GM06990 (cell line): ENCODE results near the gene PHYHIPL.

Source experiments
- DNase-seq: peaks from one replicate; pipeline ENCODE4 v3.0.0-alpha.2; 2011; ENCODE audit not compliant: insufficient read length; ENCODE audit errors: extremely low read depth
- H3K27me3 ChIP-seq: replicated peaks from 2 replicates; pipeline ENCODE4 v1.6.0; 2011; ENCODE audit warnings: low read length; ENCODE audit not compliant: control insufficient read depth, insufficient read depth
- H3K36me3 ChIP-seq: 2 replicates; pipeline ENCODE4 v1.5.1; 2011; ENCODE audit warnings: low read length; ENCODE audit not compliant: control insufficient read depth, insufficient read depth
- H3K4me3 ChIP-seq: replicated peaks from 2 replicates; pipeline ENCODE4 v1.5.1; 2011; ENCODE audit warnings: low read depth, mild to moderate bottlenecking, control low read depth, low read length
- CTCF ChIP-seq: IDR thresholded peaks from 2 replicates; pipeline ENCODE4 v1.5.1; 2011; ENCODE audit warnings: low read length, control low read depth, mild to moderate bottlenecking, inconsistent platforms; ENCODE audit not compliant: insufficient read depth, poor library complexity, severe bottlenecking

The PHYHIPL gene

GRCh38 chr10:59271160-59271559, 94.7 kb downstream of the PHYHIPL start:
- no peak for TF ChIP-seq CTCF
- Histone ChIP-seq H3K36me3 (no peaks in the 10 kb centered on the region), H3K27me3 (no peaks in the 10 kb centered on the region), H3K4me3 (no peak overlapping the region)
- no peak for DNase-seq

GRCh38 chr10:59272061-59272460, 95.6 kb downstream of the PHYHIPL start:
- DNase-seq: no peak
- Histone ChIP-seq H3K27me3 (no peaks in the 10 kb centered on the region), H3K4me3 (no peak overlapping the region), H3K36me3 (no peaks in the 10 kb centered on the region)
- no peak for TF ChIP-seq CTCF

GRCh38 chr10:59273445-59273844, 97.0 kb downstream of the PHYHIPL start:
- no peak for DNase-seq
- Histone ChIP-seq H3K4me3 (no peak overlapping the region), H3K36me3 (no peaks in the 10 kb centered on the region), H3K27me3 (no peaks in the 10 kb centered on the region)
- no peak for TF ChIP-seq CTCF

- no peak for TF ChIP-seq CTCF
- no peak for DNase-seq
- no peaks in the 10 kb centered on the region for H3K27me3 ChIP-seq
- no peak overlapping the region for H3K4me3 ChIP-seq
- no peaks in the 10 kb centered on the region for H3K36me3 ChIP-seq
Observed at GRCh38 chr10:59276133-59276532, 99.7 kb downstream of the PHYHIPL start.

GRCh38 chr10:59276919-59277318, 100.5 kb downstream of the PHYHIPL start:
- TF ChIP-seq CTCF: no peak
- Histone ChIP-seq H3K4me3 (no peak overlapping the region), H3K36me3 (no peaks in the 10 kb centered on the region), H3K27me3 (no peaks in the 10 kb centered on the region)
- DNase-seq: no peak

- no peak for DNase-seq
- Histone ChIP-seq H3K36me3 (no peaks in the 10 kb centered on the region), H3K27me3 (no peaks in the 10 kb centered on the region), H3K4me3 (no peak overlapping the region)
- TF ChIP-seq CTCF: no peak
Observed at GRCh38 chr10:59279476-59279875, 103.0 kb downstream of the PHYHIPL start.
